Stimulated activated CD8-positive, alpha-beta memory T cell treated with anti-CD3 and anti-CD28 coated beads, Interleukin-15, amount 100 ng/mL, for 4 hours (primary cell): ENCODE measurements around the gene PHTF1.
"Not testable (repeated sequence)": the region's sequence is repeated elsewhere in the genome, so short reads cannot be mapped to it uniquely, and the experiment has no call there.

Experiments
- DNase-seq, 2 donors: peaks; one replicate each; pipeline ENCODE4 v3.0.0-alpha.2; 2020; ENCODE audit warnings: low read depth in 2 of 2

The PHTF1 gene

DNA sequence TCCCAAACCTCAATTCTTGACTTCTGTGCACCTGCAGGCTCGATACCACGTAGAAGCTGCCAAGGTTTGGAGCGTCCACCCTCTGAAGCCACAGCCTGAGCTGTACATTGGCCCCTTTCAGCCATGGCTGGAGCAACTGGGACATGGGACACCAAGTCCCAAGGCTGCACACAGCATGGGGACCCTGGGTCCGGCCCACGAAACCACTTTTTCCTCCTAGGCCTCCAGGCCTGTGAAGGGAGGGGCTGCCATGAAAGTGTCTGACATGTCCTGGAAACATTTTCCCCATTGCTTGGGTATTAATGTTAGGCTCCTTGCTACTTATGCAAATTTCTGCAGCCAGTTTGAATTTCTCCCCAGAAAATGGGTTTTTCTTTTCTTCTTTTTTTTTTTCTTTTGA is 40.7 kb downstream of the PHTF1 start:
- not testable (repeated sequence) for DNase-seq

DNA sequence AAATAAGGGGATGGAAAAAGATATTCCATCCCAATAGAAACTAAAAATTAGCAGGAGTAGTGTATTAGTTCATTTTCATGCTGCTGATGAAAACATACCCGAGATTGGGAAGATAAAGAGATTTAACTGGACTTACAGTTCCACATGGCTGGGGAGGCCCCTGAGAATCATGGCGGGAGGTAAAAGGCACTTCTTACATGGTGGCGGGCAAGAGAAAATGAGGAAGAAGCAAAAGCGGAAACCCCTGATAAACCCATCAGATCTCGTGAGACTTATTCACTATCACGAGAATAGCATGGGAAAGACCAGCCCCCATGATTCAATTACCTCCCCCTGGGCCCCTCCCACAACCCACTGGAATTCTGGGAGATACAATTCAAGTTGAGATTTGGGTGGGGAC is 41.8 kb downstream of the PHTF1 start:
- DNase-seq, result not testable (repeated sequence)

DNA sequence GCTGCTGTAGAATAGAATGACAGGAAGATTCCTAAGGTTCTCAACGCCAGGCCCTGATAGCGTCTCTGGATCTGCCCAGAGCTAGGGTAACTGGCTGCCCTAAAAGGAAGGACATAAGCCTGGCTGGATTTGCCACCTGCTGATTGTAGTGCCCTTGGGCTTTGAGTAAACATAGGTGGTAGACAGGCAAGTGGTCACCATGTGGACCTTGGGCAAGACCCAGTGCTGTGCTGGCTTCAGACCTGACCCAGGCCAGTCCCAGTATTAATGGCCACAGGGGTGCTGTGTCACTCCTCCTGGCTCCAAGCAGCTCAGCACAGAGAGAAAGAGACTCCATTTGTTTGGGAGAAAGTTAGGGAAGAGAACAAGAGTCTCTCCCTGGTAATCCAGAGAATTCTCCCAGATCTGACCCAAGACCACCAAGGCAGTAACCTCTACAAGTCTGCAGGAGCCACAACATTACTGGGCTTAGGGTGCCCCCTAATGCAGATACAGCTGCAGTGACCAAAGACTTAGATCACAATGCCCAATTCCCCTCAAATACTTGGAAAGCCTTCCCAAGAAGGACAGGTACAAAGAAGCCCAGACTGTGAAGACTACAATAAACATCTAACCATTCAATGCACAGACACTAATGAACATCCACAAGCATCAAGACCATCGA is 44.5 kb downstream of the PHTF1 start:
- no peak for DNase-seq

DNA sequence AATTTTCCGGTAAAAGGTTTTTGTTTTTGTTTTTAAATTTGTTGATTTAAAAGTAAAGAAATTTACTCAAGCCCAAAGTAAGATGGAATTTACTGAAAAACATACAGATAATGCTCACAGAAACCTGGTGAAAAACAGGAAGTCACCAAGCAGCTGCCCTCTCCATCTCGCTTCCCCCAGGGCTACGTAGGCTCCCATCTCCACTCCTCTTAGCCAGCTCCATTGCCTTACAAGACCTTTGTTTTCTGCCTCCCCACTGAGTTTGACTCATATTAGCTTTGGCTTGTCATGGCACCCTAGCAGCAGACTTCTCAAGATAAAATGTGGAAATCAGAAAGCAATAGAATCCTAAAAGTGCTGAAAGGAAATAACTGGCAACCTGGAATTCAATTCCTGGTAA is 57.9 kb downstream of the PHTF1 start:
- DNase-seq, result no peak

DNA sequence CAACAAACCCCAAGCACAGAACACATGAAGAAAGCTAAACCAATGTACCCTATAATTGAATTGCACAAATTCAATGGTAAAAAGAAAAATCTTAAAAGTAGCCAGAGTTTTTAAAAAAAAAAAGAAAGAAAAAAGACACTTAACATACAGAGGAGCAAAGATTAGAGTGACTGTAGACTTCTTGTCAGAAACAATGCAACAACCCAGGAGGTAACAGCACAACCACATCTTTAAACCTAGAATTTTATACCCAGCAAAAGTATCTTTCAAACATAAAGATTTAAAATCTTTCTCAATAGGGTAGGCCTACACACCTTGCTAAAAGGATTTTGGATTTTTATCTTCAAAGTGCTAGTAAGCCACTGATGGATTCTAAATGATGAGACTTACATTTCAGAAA is 64.4 kb downstream of the PHTF1 start:
- no peak for DNase-seq

DNA sequence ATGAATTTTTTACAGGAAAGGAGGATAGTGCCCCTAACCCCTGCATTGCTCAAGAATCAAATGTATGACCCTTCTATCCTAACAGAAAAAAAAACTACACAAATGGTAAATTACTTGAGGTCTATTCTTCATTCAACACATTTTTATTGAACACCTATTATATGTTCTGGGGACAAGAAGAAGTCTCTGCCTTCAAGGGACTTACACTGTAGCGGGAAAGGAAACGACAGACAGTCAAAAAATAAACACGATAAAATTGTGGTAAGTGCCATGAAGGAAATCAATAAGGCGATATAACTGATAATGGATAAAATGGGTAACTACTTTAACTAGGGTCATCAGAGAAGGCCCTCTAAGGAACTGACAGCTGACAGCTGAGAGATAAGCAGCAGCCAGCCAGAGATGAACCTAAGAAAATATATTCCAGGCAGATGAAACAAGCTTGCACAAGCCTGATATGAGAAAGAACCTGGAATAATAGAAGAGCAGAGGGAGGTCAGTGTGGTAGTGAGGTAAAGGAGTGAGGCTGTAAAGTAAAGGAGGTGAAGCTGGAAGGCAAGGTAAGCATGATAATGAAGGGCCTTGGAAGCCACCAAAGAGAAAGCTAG is 66.4 kb downstream of the PHTF1 start:
- DNase-seq, result no peak

DNA sequence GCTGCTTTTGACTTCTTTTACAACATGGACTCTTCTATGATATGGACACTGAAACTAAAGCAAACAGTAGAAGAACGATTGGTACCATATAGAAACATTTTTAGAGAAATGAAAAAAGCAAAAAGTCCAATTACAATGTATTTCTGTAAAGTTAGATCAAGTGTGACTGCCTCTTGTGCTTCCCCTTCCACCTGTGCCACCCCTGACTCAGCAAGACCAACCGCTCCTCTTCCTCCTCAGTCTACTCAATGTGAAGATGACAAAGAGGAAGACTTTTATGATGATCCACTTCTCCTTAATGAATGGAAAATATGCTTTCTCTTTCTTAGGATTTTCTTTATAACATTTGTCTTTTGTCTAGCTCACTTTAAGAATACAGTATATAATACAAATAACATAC is 66.9 kb downstream of the PHTF1 start:
- DNase-seq, result no peak

DNA sequence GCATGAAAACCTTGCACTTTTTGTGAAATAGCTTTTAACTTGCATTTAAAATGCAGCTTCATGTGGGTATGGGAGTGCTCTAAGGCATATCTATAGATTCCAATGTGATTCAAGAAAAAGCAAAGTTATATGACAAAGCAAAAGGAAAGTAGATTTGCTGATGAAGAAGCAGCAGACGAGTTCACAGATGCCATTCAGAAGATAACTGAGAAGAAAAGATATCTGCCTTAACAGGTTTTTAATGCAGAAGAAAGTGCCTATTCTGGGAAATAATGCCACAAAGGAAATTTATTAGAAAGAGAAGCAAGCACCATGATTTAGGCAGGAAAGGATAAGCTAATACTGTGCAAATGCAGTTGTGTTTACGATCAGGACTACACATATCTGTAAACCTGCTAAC is 68.1 kb downstream of the PHTF1 start:
- DNase-seq, result no peak

DNA sequence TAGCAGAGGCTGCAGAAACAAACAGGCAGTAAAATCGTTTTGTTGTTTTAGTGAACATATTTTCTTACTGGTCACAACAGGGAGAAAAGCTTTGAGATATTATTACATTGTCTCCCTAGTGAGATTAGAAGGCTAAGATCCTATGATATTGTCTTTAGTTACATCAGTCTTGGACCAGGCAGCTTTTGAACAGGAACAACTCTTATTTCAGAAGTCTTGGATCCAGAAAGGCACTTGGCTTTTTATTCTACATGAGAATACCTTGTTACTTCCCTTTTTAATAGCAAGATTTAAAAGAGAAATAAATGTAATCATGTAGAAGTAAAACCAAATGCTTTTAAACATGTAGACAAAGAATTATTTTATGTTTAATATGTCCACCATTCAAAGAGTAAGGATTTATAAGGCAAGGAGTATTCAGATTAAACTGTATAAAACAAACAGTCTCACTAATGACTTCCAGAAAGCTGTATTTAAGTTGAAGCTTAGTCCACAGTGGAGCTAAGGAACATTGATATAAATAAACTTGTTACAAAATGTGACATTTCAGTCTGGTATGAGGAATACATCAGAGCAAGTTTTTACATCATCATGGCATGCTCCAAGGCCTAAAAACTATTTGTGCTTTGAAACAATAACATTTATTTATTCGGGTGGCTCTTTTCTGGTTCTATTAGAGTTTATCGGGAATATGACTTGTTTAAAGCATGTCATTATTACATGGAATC is 72.2 kb downstream of the PHTF1 start:
- no peak for DNase-seq

DNA sequence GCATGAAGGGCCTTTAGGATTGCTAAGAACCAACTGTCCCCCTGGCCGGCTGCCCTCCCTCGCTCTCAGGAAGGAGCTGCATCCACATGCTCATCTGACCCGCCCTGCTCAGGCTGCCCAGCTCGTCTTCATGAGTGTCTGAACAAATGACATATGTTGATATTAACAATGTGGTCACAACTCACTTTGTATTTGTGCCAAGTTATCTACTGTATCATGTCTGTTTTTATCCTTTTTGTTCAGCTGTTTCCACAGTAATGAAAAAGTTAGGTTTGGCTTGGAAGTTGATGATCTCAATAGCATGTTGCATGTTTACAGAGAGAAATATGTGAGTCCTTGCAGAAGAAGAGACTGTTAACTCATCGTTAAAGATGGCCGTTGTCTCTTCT is 75.1 kb downstream of the PHTF1 start:
- DNase-seq, result no peak

DNA sequence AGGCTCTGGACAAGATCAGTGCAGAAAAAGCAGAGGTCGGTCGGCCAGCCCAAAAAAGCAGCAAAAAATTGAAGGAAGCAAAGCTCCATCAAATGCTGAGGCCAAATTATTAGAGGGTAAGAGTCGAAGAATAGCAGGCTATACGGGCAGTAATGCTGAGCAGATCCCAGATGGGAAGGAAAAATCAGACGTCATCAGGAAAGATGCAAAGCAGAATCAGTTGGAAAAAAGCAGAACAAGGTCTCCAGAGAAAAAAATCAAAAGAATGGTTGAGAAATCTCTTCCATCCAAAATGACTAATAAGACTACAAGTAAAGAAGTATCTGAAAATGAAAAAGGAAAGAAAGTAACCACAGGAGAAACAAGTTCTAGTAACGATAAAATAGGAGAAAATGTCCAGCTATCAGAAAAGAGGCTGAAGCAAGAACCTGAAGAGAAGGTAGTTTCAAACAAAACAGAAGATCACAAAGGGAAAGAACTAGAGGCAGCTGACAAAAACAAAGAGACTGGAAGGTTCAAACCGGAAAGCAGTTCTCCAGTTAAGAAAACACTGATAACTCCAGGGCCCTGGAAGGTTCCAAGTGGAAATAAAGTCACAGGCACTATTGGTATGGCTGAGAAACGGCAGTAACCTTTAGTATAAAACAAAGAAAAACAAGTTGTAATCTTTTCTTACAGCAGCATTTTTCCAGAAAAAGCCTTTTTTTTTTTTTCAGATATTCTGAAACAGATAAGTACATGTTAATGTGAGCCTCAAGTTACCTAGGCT is 75.7 kb downstream of the PHTF1 start:
- DNase-seq, result no peak

DNA sequence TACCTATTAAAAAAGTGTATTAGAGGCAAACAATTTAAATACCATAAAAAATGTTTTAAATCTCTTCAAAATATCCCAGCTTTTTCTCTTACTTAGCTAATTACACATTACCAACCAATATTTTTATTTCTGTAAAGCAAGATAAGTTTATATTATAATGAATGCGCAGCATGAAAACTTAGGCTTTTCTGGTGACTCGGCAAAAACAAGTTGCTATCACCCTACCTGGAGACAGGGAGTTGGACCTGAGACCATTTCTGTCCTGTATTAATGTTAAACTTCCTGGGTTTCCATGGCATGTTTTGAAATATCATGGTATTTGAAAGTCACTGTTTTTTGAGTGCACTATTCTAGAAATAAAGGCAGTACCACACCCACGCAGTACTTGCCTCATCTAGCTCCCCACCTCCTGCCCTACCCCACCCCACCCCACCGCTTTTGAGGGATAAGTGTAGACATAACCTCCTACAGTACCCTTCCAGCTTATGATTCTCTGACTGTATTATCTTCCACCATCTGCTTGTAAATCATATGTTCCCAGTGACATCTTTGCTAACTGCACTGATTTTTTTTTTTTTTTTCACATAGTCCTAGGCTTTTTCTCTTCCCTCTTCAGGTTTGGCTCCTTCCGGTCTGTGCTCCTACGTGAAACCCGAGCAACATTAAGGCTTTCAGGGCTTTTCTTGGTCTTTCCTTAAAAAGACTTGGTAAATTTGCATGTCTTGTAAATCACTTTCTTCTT is 77.5 kb downstream of the PHTF1 start:
- no peak for DNase-seq

DNA sequence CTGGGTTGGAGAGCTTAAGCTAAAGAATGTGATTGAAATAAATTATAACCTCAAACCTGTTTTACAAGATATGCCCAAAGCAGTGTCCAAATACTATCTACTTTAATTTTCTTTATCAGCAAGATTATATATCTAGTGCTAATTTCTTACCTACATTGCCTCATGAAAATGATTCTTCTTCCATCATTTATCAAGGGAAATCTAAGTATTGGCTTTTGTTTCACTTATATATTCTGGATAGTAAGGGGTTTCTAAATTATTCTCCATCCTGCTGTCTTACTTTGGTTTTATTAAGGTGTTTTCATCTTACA is 81.2 kb downstream of the PHTF1 start:
- no peak for DNase-seq

DNA sequence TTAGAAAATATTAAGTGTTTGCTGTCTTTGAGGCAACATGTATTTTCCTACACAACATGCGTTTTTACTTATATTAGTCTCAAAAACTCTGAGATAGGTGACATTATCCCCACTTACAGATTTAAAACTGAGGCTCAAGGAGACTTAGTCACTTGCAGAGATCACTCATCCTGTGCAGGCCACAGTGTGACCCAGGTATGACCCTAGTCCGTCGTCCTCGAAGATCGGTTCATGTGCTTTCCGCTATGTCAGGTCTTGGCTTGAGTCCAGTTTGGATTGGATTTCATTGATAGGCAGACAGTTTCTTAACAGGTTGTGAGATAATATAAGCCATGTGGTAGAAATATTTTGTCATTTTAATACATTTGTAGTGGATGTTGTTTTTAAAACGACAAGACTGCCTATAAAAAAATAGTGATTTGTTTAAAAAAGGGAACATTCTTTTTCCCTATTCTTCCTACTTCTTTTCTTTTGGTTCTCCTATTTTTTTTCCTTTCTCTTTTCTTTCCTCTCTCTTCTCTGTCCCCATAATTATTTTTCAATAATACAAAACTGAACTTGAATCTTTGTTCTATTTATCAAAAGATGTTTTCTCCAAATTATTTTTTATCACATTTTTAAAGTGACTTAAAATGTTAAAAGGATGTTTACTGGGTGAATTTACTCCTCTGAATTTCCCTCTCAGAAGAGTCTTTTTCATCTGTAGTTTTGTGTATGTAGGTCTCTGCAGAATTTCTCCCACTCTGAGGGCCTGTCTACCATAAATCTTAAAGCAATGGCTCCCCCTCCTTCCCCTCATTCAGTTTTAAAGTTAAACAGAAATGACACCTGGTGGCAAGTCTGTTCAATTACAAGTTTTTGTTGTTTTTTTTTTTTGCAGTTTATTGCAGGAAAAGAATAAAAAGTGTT is 81.8 kb downstream of the PHTF1 start:
- DNase-seq, result no peak

DNA sequence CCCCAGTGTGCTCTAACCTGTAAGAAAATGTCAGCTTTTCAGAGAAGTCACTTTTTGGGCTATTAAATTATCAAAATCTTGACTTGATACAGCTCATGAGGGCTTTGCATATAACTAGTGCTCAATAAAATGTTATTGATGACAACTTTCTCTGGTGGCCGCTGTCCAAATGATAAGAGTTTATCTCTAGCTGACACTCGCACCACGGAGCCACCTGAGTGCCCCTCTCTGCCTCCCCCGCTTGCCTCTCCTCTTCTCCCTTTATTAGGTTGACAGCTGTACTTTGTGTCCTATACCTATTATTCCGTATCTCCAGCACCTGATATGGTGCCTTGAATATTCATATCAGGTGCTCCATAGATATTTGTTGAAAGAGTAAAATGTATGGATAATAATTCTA is 82.8 kb downstream of the PHTF1 start:
- no peak for DNase-seq

DNA sequence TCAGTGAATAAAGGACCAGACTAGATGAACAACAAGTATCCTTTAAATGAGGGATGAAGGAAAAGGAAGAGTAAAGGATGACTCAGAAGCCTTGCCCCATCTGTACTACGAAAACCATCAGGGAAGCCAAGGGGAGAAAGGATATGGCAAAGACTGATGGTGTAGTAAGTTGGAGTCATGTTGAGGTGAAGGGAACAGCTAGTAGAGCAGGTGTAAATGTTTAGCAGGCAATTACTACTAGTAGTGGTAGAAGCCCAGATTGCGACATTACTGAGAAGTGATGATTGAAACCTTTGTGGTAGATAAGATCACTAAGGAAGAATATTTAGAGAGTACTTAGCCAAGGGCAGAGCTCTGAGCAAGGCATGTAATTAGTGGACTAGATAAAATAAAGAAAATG is 84.0 kb downstream of the PHTF1 start:
- no peak for DNase-seq

DNA sequence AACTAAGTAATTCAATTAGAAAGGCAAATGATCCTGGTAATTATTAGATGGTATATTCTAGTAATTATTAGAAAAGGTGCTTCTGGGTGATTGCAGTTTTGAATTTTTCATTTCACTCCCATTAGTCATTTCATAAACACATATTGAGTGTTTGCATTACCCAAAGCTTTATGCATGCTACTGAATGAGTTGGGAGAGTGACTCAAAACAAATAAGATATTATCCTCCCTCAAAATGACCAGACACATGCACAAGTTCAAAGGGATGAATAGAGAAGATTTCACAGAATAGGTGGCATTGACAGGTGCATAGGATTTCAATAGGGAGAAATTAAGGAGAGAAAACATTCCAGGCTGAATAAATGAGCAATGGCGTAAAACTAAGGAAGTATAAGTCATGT is 84.7 kb downstream of the PHTF1 start:
- DNase-seq, result no peak

DNA sequence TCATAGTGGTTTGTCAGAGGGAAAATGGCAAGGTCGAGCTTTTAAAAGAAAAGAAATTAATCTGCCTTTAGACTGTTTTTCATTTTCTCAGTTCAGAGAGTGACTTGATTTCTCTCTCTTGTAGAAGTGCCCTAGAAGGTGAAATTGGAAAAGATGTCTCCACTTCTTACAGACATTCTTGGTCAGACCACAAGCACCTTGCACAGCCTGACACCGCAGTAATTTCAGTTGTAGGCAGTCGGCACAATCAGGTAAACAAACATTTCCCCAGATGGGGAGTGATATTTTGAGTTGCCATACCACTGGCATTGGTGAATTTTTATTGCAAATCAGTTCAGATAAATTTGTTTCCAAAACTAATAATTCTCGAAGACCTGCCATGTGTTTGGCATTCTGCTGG is 86.8 kb downstream of the PHTF1 start:
- DNase-seq, result no peak

DNA sequence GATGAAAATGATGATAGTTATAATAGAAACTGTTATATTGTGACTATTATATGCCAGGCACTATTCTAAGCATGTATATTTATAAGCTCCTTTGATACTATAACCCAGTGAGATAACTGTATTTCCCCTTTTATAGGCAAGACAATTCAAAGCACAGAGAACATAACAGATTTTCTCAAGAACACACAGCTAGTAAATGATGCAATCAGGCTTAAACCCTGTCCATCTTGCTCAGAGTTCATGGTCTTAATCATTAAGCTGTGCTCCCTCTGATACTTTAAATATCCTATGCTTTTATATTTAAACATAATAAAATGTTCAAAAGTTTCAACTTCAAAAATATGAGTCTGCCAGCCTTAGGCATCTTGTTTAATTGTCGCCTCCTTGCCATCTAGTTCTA is 88.6 kb downstream of the PHTF1 start:
- no peak for DNase-seq

DNA sequence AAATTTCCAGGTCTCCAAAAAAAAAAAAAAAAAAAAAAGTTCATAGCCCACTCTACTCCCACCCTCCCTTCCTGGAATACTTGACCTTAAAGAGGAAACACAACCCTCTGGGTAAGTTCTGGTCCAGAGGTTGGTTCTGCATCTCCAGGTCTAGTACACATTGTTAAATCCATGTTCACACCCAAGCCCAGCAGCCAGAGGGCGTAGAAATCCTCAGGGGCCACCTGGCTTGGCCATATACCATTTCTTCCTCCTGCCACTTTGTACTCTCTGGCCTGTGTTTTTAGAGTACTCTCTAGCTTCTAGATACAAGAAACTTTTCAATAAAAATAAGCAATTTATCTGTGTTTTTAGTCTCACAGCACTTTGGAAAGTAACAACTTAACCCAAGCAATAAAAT is 89.3 kb downstream of the PHTF1 start:
- DNase-seq, result no peak

DNA sequence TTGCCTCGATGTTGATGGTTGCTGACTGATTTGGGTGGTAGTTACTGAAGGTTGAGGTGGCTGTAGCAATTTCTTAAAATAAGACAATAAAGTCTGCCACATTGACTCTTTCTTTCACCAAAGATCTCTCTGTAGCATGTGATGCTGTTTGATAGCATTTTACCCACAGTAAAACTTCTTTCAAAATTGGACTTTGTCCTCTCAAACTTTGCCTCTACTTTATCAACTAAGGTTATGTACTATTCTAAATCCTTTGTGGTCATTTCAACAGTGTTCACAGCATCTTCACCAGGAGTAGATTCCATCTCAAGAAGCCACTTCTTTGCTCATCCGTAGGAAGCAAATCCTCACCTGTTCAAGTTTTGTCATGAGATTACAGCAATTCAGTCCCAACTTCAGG is 93.2 kb downstream of the PHTF1 start:
- DNase-seq, result no peak
